HG03139 (cell line): ENCODE data around the gene DAPK2.
"Not testable (repeated sequence)": the region's sequence is repeated elsewhere in the genome, so short reads cannot be mapped to it uniquely, and the experiment has no call there.

Source experiments
- ATAC-seq: cut with Tn5 transposase; IDR thresholded peaks from one replicate; pipeline ENCODE4 v1.9.1; 2021; ENCODE audit not compliant: unreplicated experiment

Gene DAPK2

GRCh38 chr15:63918317-63918672 is 128.0 kb downstream of the DAPK2 start:
- ATAC-seq = no peak

GRCh38 chr15:63917588-63918316 is 128.5 kb downstream of the DAPK2 start:
- ATAC-seq = no peak

GRCh38 chr15:63915873-63916771 is 130.2 kb downstream of the DAPK2 start:
- ATAC-seq = no peak

- no peak for ATAC-seq
Observed at GRCh38 chr15:63915209-63915872, 130.9 kb downstream of the DAPK2 start.

GRCh38 chr15:63913786-63914315 is 132.4 kb downstream of the DAPK2 start:
- ATAC-seq = no peak

- ATAC-seq = no peak
Observed at GRCh38 chr15:63913336-63913735, 132.9 kb downstream of the DAPK2 start.

GRCh38 chr15:63912061-63912615 is 134.1 kb downstream of the DAPK2 start:
- no peak for ATAC-seq

- no peak for ATAC-seq
Observed at GRCh38 chr15:63911160-63911559, 135.1 kb downstream of the DAPK2 start.

GRCh38 chr15:63909819-63910437 is 136.4 kb downstream of the DAPK2 start:
- no peak for ATAC-seq

- no peak for ATAC-seq
Observed at GRCh38 chr15:63908991-63909390, 137.3 kb downstream of the DAPK2 start.

GRCh38 chr15:63908281-63908680 is 138.0 kb downstream of the DAPK2 start:
- ATAC-seq = no peak

- no peak for ATAC-seq
Observed at GRCh38 chr15:63907521-63907920, 138.8 kb downstream of the DAPK2 start.

- no peak for ATAC-seq
Observed at GRCh38 chr15:63906266-63906584, 140.1 kb downstream of the DAPK2 start.

- no peak for ATAC-seq
Observed at GRCh38 chr15:63905558-63906265, 140.6 kb downstream of the DAPK2 start.

- ATAC-seq = no peak
Observed at GRCh38 chr15:63905131-63905530, 141.2 kb downstream of the DAPK2 start.

GRCh38 chr15:63904042-63904441 is 142.2 kb downstream of the DAPK2 start:
- no peak for ATAC-seq

GRCh38 chr15:63902671-63903035 is 143.6 kb downstream of the DAPK2 start:
- no peak for ATAC-seq

GRCh38 chr15:63901912-63902670 is 144.2 kb downstream of the DAPK2 start:
- ATAC-seq = no peak

- no peak for ATAC-seq
Observed at GRCh38 chr15:63900306-63900705, 146.0 kb downstream of the DAPK2 start.

- ATAC-seq = not testable (repeated sequence)
Observed at GRCh38 chr15:63899606-63900005, 146.7 kb downstream of the DAPK2 start.
